GM18520 (cell line): ENCODE results near the gene NUDT3.
"Not testable (repeated sequence)": the region's sequence is repeated elsewhere in the genome, so short reads cannot be mapped to it uniquely, and the experiment has no call there.

Experiments used
- ATAC-seq: cut with Tn5 transposase; IDR thresholded peaks from one replicate; pipeline ENCODE4 v1.9.1; 2021; ENCODE audit not compliant: unreplicated experiment

NUDT3 gene

DNA sequence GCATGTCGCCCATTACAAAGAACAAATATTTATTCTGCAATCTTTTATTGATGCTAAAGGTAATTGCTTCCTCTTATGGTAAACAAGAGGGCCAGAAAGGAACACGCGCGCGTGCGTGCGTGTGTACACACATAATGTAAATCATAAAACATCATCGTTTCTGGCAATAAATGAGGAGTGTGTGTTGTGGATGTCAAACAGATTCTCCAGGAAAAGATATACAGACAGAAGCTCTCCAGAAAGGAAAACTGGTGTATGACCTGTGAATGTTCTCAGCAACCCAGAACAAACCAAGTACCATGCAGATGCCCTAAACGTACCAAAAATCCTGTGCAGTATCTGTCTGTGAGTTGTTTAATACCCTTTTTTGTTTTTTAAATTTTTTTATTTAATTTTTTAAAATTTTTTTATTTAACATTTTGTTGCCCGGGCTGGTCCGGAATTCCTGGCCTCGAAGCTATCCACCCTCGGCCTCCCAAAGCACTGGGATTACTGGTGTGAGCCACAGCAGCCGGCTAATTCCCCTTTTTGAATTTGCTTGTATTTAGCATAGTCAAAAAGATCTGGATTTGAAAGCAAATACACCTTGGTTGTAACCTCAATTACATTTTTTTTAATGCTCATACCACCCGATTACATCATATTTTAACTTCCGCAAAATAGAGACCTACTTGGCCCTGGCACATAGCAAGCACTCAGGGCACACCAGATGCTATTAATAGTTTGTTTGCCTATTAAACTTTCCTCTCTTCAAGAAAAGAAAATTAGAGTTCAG is 909 bp upstream of the NUDT3 start:
- no peak for ATAC-seq

DNA sequence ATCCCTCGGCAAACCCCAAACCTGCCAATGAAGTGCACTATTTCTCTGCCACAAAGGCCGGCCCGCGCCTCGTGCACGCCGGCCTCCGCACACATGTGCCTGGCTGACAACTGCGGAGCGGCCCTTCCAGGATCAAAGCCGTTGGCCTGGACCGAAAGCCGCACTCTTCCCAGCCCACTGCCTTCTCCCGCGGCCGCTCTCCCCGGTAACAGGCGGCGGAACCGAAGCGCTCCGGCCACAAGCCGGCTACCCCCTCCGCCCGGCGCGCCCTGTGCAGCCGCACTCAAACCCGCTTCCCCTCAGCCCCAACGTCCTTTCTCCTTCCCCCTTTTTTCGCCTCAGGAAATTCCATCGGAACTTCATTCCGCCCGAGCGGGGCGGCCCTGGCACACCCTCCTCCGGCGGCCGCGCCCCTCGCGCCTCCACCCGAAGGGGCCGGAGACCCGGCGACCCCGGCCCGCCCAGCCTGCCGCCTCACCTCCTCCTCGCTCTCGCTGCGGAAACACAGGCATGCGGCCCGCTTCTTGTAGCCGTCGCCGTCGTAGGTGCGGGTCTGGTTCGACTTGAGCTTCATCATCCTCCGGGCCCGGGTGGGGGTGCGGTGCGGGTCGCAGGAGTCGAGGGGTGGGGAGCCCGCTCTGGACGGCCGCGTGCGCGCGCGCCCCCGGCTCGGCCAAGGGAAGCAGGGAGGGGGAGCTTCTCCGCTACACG is 528 bp downstream of the NUDT3 start:
- no peak for ATAC-seq

DNA sequence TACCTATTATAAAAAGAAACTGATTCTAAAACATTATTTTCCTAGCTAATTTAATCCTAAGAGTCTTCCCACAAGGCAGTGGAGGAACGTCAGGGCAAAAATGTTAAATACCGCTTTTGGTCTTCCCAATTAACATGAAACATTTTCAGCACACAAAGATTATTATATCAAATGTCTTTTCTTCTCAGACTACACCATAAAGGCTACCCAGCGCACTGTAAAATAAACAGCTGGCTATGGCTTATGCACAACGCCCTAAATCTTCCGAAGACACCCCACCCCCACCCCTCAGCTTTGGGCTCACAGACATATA is 1.0 kb downstream of the NUDT3 start:
- no peak for ATAC-seq

DNA sequence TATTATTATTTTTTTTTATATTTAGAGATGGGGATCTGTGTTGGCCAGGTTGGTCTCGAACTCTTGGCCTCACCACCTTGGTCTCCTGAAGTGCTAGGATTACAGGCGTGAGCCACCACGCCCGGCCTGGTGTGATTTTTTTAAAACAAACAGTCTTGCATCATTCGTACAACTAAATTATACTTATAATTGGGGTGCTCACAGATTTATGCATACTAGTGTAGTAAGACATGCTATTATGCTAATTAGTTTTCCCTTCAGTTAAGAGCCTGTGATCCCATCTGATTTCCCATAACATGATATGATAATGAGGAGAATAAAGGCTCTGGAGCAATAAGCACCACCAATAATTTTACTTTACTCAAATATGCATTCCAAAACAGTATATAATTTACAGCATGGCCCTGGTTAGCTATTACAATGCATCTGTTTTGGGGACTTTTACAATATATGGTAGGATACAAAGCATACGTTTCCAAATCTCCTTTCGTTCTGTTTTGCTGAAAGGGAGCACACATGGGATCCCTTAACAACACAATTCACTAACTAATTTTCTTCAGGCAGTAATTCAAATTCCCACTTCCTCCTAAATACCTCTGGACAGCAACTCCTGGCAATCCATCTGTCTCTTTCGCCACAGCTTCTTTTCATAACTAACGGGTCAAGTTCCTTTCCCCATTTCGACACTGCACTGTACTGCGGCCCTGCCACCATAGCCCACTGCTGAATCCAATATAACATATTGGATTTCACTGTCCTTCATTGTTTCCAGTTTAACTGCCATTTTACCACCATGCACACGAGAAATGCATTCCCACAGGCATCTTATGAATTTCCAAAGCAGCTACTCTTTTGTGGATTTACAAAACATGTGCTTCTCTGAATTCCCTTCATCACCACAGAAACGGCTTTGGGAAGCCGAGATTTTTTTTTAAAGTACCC is 1.7 kb downstream of the NUDT3 start:
- no peak for ATAC-seq

DNA sequence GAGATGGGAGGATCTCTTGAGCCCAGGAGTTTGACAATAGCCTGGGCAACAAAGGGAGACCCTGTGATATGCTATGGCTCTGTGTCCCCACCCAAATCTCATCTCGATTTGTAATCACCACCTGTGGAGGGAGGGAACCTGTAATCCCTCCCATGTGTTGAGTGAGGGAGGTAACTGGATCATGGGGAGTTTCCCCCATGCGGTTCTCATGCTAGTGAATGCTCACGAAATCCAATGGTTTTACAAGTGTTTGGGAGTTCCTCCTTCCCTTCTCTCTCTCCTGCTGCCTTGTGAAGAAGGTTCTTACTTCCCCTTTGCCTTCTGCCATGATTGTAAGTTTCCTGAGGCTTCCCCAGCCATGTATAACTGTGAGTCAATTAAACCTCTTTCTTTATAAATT is 3.4 kb downstream of the NUDT3 start:
- no peak for ATAC-seq

DNA sequence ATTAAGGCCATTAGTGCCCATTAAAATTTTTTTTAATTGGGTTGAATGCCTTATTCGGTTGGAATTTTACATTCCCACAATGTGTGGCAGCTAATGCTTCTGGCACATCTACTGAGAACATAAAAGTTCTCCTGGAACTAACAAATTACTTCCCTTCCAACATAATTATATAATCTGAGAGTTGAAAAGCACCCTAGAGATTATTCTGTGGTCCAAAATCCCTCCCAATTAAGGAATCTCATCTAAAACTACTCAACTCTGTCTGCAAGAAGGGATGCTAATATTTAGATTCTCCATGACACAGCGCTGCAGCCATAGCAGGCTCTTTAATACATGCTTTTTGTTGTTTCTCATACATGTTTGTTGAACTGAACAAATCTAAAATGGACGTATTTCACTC is 4.0 kb downstream of the NUDT3 start:
- ATAC-seq = no peak

DNA sequence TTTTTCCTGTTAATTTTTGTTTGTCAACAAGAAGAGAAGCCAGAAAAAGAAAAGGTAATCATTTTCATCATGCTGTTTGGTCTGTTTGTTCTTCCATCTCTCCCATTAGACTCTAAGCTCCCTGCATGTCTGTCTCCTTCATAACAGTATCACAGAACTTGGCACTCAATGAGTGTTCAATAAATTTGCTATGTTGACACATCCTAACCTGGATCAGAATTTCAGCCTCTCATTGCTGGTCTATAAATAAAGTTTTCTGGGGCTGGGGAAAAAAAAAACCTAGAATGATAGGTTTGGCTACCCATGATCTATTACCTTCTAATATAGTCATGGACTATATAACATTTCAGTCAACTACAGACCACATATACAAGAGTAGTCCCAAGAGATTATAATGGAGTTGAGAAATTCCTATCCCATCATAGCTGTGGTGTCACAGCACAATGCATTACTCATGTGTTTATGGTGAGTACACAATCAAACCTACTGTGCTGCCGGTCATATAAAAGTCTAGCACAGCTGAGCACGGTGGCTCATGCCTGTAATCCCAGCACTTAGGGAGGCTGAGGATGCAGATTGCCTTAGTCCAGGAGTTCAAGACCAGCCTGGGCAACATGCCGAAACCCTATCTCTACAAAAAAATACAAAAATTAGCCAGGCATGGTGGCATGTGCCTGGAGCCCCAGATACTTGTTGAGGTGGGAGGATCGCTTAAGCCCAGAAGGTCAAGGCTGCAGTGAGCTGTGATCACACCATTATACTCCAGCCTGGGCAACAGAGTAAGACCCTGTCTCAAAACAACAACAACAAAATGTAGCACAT is 5.9 kb downstream of the NUDT3 start:
- no peak for ATAC-seq

DNA sequence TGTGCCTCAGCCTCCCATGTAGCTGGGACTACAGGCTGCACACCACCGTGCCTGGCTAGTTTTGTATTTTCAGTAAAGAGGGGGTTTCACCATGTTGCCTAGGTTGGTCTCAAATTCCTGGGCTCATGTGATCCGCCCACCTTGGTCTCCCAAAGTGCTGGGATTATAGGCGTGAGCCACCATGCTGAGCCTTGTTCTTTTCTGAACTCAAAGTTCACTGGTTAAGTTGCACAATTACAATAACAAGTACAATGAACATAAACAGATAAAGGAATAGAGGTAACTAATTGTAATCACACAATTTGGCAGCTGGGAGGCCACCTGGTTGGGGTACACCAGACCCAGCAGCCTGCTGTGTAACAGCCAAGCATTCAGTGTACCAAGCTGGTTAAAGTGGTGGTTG is 6.7 kb downstream of the NUDT3 start:
- no peak for ATAC-seq

DNA sequence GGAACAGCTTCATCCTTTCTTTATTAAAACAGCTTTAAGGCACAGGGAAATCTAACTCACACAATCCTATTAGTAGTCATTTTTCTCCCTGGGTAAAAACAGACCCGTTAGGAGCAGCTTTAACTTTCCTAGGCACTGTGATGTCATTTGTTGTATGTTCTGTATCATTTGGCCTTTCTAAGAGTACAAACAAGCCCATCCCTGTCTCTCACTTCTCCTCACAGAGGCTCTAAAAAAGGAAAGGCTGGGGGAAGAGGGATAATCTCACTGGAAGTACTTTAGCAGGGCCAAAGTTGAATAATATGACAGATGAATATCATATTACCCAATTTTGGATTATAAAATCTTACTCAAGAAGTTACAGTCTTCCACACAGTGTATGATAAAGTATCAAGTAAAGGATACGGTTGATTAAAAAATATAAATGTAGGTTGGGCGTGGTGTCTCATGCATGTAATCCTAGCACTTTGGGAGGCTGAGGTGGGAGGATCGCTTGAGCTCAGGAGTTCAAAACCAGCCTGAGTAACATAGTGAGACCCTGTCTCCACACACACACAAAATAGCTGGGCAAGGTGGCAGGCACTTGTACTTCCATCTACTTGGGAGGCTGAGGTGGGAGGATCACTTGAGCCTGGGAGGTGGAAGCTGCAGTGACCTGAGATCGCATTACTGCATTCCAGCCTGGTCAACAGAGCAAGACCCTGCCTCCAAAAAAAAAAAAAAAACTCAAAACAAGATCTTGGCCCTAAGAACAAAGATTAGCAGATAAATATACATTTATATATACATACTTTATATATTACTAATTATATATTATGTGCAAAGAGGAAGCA is 7.9 kb downstream of the NUDT3 start:
- no peak for ATAC-seq

DNA sequence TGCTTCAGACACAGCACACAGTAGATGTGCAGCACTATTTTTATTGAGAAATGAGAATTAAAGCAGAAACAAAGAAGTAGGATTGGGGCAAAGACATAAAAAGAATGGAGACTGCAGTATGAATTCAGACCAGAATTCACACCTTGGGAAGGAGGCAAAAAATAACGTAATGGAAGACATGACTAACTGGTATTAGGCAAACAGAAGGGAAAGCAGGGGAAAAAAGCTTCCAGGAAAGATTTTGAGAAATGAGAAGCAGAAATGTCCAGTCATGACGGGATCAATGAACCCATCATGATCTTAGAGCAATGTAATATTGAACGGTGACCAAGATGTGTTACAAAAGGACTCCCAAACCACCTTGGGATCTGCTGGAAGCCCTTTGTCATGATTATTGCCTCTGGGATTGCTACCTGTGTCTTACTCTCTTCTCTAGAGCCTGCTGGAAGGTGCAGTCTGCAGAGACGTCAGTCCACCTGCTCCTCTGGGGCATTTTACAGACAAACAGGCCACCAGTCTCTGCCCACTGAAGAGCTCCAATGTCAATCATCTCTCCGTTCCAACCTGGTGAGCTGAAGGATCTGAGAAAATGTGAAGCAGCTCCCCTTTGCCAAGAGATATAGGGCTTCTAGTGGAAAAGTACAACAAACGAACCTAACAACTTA is 8.7 kb downstream of the NUDT3 start:
- no peak for ATAC-seq

DNA sequence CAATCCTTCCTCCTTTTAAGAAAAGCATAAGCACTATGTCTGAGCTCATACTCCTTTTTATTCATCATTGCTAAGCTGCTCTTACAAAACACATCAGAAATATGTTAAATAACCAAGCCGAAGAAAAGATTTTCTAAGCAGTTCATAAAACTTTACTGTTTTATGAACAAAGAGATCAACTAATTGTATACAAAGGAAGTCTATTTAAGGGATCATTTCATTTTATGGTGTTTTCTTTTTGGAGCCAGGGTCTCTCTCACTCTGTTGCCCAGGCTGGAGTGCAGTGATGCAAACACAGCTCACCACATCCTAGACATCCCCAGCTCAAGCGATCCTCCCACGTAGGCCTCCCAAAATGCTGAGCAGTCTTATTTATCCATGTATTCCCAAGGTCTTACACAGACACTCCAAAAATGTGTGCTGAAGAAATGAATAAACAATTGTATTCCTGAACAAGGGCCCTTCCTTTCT is 9.3 kb downstream of the NUDT3 start:
- ATAC-seq = no peak

DNA sequence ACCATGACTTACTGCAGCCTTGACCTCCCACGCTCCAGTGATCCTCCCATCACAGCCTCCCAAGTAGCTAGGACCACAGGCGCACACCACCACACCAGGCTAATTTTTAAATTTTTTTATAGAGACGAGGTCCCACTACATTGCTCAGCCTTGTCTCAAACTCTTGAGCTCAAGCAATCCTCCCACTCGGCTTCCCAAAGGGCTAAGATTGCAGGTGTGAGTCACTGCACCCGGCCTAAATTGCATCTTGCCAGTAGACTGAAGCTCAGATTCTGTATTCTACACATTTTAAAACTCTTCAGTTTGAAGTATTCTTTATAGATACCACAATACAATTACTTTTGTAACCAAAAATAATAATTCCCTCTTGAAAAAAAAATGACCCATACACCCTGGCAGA is 11.4 kb downstream of the NUDT3 start:
- ATAC-seq = no peak

DNA sequence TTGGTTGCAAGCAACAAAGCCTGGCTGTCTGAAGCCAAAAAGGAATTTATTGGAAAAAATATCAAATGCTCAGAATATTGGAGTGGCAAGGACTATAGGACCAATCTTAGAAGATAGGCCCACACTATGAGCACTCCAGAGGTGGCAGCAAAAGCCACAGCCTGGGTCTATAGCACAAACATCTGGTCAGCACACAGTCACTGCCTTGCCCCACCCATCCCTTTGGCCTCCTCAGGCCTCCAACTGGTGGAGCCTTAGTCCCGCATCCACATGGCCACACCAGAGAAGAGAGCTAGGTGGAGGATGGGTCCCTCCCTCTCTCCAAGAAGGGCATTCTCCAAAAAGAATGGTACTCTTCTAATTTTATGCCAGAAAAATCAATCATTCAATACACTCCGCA is 14.0 kb downstream of the NUDT3 start:
- ATAC-seq = no peak

DNA sequence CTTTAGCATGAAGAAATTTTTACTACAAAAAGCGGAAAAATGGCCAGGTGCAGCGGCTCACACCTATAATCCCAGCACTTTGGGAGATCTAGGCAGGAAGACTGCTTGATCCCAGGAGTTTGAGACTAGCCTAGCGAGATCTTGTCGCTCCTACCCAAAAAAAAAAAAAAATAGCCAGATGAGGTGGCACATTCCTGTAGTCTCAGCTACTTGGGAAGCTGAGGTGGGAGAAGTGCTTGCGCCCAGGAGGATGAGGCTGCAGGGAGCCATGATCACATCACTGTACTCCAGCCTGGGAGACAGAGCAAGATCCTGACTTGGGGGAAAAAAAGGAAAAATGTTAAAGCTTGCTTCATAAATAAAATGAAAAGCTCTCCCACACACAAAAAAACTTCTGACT is 14.5 kb downstream of the NUDT3 start:
- no peak for ATAC-seq

DNA sequence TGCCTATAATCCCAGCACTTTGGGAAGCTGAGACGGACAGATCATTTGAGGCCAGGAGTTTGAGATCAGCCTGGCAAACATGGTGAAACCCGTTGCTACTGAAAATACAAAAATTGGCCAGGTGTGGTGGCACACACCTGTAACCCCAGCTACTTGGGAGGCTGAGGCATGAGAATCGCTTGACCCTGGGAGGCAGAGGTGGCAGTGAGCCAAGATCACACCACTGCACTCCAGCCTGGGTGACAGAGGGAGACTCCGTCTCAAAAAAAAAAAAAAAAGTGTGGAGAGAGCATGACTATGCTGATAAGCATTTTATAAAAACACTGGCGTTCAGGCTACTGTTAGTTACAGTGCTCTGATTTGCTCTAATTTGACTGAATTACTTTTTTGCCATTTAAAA is 14.9 kb downstream of the NUDT3 start:
- not testable (repeated sequence) for ATAC-seq

DNA sequence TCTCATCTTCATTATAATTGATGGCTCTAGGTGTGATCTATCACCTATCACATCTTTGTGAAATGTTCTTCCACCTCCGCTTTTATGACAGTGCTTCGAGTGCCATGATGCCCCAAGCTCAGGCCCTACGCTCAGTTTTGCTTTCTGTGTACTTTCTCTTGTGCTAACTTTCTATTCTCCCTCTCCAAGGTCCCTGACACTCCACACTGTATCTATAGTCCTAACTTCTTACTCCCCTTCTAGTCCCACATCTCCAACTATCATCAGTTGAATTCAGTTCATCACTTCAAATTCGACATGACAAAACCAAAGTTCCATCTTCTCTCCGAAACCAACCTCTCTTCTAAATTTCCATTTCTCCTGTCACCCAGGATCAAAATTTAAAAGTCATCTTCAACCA is 16.6 kb downstream of the NUDT3 start:
- ATAC-seq = no peak

DNA sequence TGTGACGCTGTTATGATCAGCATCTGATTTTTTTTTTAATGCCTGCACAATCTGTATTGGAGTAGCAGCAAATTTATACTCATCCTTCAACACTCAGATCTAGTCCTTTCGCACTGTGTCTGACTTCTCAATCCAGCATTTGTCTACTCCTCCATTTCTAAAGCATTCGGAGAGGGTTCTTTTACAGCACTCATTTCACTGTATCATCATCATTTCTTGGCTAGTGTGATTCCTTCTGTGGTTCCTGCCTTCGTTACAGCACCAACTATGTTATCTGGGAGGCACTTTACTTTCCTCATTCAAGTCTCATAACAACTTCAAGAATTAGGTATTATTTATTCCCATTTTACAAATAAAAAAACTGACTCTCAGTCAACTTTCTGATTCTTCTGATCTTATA is 18.0 kb downstream of the NUDT3 start:
- no peak for ATAC-seq

DNA sequence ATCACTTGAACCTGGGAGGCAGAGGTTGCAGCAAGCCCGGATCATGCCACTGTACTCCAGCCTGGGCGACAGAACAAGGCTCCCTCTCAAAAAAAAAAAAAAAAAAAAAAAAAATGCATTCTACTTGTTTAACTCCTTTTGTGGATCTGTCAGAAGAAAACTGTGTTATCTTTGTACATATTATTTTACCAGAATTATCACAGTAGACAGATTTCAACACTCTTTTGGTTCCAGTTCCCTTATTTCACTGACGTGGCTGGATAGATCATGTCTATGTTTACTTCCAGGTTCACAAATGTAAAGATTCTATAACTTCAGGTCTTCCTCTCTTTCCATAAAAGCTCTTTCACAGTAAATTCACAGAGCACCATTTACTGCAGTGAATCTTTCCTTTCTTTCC is 18.4 kb downstream of the NUDT3 start:
- no peak for ATAC-seq

DNA sequence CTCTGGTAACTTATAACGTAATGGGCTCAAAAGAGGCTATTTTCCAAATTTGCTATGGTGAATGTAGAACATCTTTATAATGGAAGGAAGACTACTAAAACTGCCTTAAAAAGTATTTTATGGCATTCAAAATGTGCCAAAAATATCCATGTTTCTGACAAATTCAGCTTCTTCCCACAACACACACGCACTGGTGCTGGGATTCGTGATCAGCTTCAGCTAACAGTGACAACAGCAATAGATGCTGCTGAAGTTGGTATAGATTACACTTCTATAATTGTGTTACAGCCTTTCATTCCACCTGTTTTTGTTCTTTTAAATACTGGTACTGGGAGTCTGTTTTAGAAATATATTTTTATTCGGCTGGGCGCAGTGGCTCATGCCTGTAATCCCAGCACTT is 19.0 kb downstream of the NUDT3 start:
- ATAC-seq = no peak
